KOPT-K1 (cell line): ENCODE measurements around the gene FGFR1OP2.
A peak's percentile ranks its signal among the peaks of the same experiment; 100 is the strongest.
"Not testable (repeated sequence)": the region's sequence is repeated elsewhere in the genome, so short reads cannot be mapped to it uniquely, and the experiment has no call there.

ENCODE experiments used
- H3K27ac ChIP-seq: fragments of 200-600 bp; sonication (generic); 2 replicates; pipeline ENCODE4 v1.5.1; 2016; ENCODE audit warnings: antibody characterized with exemption, mild to moderate bottlenecking, low read depth, low read length; ENCODE audit not compliant: poor library complexity, severe bottlenecking
- H3K36me3 ChIP-seq: fragments of 200-600 bp; sonication (generic); 2 replicates; pipeline ENCODE4 v1.5.1; 2017; ENCODE audit warnings: antibody characterized with exemption, mild to moderate bottlenecking, low read length, moderate library complexity; ENCODE audit not compliant: insufficient read depth
- H3K9me3 ChIP-seq: fragments of 200-600 bp; sonication (generic); 2 replicates; pipeline ENCODE4 v1.5.1; 2017; ENCODE audit warnings: antibody characterized with exemption, low read length, mild to moderate bottlenecking; ENCODE audit not compliant: insufficient read depth, poor library complexity, severe bottlenecking

FGFR1OP2 gene

GRCh38 chr12:26936559-26937442 lies 1.5 kb upstream of the FGFR1OP2 start:
- no peaks in the 10 kb centered on the region for H3K9me3 ChIP-seq
- H3K36me3 ChIP-seq: peaks cover 32% of the 10 kb centered on the region
- peak overlapping the region; percentile 87 for H3K27ac ChIP-seq

- H3K36me3 ChIP-seq: peaks cover 26% of the 10 kb centered on the region
- peak overlapping the region; percentile 87 for H3K27ac ChIP-seq
Observed at GRCh38 chr12:26937443-26937862, 817 bp upstream of the FGFR1OP2 start.

GRCh38 chr12:26938701-26939062 lies 412 bp downstream of the FGFR1OP2 start:
- H3K9me3 ChIP-seq: no peaks in the 10 kb centered on the region
- peak overlapping the region; percentile 87 for H3K27ac ChIP-seq
- H3K36me3 ChIP-seq: peaks cover 13% of the 10 kb centered on the region; the same call in 1 of the 2 replicates

More at GRCh38 chr12:26937443-26937862, 817 bp upstream of the FGFR1OP2 start:
- H3K9me3 ChIP-seq: no peaks in the 10 kb centered on the region

GRCh38 chr12:26939192-26939832 lies 1.0 kb downstream of the FGFR1OP2 start:
- peaks cover 3% of the 10 kb centered on the region for H3K9me3 ChIP-seq
- H3K36me3 ChIP-seq: peaks cover 12% of the 10 kb centered on the region; the same call in 1 of the 2 replicates
- peak overlapping the region; percentile 87 for H3K27ac ChIP-seq

GRCh38 chr12:26939953-26940352 lies 1.7 kb downstream of the FGFR1OP2 start:
- Histone ChIP-seq H3K27ac (peak overlapping the region; percentile 87), H3K9me3 (peaks cover 9% of the 10 kb centered on the region), H3K36me3 (peaks cover 8% of the 10 kb centered on the region; the same call in 1 of the 2 replicates)

- Histone ChIP-seq H3K36me3 (peaks cover 7% of the 10 kb centered on the region; the same call in 1 of the 2 replicates), H3K27ac (peak overlapping the region; percentile 87), H3K9me3 (peaks cover 15% of the 10 kb centered on the region)
Observed at GRCh38 chr12:26940516-26941214, 2.4 kb downstream of the FGFR1OP2 start.

GRCh38 chr12:26941215-26941594 lies 2.9 kb downstream of the FGFR1OP2 start:
- Histone ChIP-seq H3K36me3 (peaks cover 8% of the 10 kb centered on the region), H3K9me3 (peaks cover 21% of the 10 kb centered on the region), H3K27ac (peak overlapping the region; percentile 87)

- H3K27ac ChIP-seq: no peak overlapping the region
- H3K9me3 ChIP-seq: peaks cover 55% of the 10 kb centered on the region
- peaks cover 39% of the 10 kb centered on the region for H3K36me3 ChIP-seq
Observed at GRCh38 chr12:26948309-26948708, 10.0 kb downstream of the FGFR1OP2 start.

- peaks cover 58% of the 10 kb centered on the region for H3K36me3 ChIP-seq
- H3K9me3 ChIP-seq: peaks cover 12% of the 10 kb centered on the region
- peak overlapping the region; percentile 8 for H3K27ac ChIP-seq
Observed at GRCh38 chr12:26953447-26953846, 15.2 kb downstream of the FGFR1OP2 start.

- Histone ChIP-seq H3K9me3 (peaks cover 6% of the 10 kb centered on the region), H3K36me3 (peaks cover 56% of the 10 kb centered on the region), H3K27ac (no peak overlapping the region)
Observed at GRCh38 chr12:26954027-26954426, 15.8 kb downstream of the FGFR1OP2 start.

- peaks cover 91% of the 10 kb centered on the region for H3K36me3 ChIP-seq
- not testable (repeated sequence) for H3K27ac ChIP-seq, H3K9me3 ChIP-seq
Observed at GRCh38 chr12:26961391-26961790, 23.1 kb downstream of the FGFR1OP2 start.

- H3K9me3 ChIP-seq: no peaks in the 10 kb centered on the region
- H3K27ac ChIP-seq: no peak overlapping the region
- H3K36me3 ChIP-seq: peaks cover 91% of the 10 kb centered on the region
Observed at GRCh38 chr12:26961803-26962202, 23.5 kb downstream of the FGFR1OP2 start.

GRCh38 chr12:26963413-26963812 lies 25.1 kb downstream of the FGFR1OP2 start:
- peaks cover 90% of the 10 kb centered on the region for H3K36me3 ChIP-seq
- H3K27ac ChIP-seq: no peak overlapping the region
- H3K9me3 ChIP-seq: no peaks in the 10 kb centered on the region

GRCh38 chr12:26966842-26967241 lies 28.6 kb downstream of the FGFR1OP2 start:
- H3K27ac ChIP-seq: no peak overlapping the region
- no peaks in the 10 kb centered on the region for H3K9me3 ChIP-seq
- H3K36me3 ChIP-seq: peaks cover 94% of the 10 kb centered on the region

- H3K27ac ChIP-seq: no peak overlapping the region
- H3K9me3 ChIP-seq: no peaks in the 10 kb centered on the region
- peaks cover 94% of the 10 kb centered on the region for H3K36me3 ChIP-seq
Observed at GRCh38 chr12:26970136-26970535, 31.9 kb downstream of the FGFR1OP2 start.
